22Rv1 (cell line): Measurements from ENCODE around the gene RRAS2.

Experiments
- CTCF ChIP-seq: fragments of 450-650 bp; IDR thresholded peaks from 2 replicates; pipeline ENCODE4 v1.5.1; 2017; ENCODE audit warnings: mild to moderate bottlenecking
- ZFX ChIP-seq: fragments of 450-650 bp; IDR thresholded peaks from 2 replicates; pipeline ENCODE4 v1.6.1; 2017; ENCODE audit warnings: antibody characterized with exemption, borderline replicate concordance

- TF ChIP-seq CTCF = no peak
- no peak for TF ChIP-seq ZFX
Observed at GRCh38 chr11:14242733-14243132, 116.2 kb downstream of the RRAS2 start.
